Kasumi-1 (cell line): ENCODE results near the gene EIF3I.
A peak's percentile ranks its signal among the peaks of the same experiment; 100 is the strongest.

Experiments
- DNase-seq, 2 experiments: peaks; one replicate each; lab custom pipeline; 2025; lab: John Stamatoyannopoulos, UW

The EIF3I gene

GRCh38 chr1:32221980-32222755, at the start of gene EIF3I, which contains the start of gene TMEM234:
Gene EIF3I, plus strand, starts transcription at chr1:32222407. Its CDS starts 35 bp downstream, at chr1:32222442.
Gene TMEM234, minus strand, starts transcription at chr1:32222353. Its CDS starts 31 bp downstream, at chr1:32222322.
- peak; percentile 91 for DNase-seq

GRCh38 chr1:32172621-32173245, 49.5 kb upstream of the EIF3I start:
- peak; percentile 20 to 32 for DNase-seq

GRCh38 chr1:32178380-32179192, 43.6 kb upstream of the EIF3I start:
- DNase-seq, result no peak

- DNase-seq, result no peak
Observed at GRCh38 chr1:32179193-32179442, 43.1 kb upstream of the EIF3I start.

- DNase-seq, result peak; percentile 90
Observed at GRCh38 chr1:32179443-32180185, 42.6 kb upstream of the EIF3I start, which contains the start of gene TXLNA. Gene TXLNA, plus strand, starts transcription at chr1:32179675. Its CDS starts 671 bp downstream, at chr1:32180346.

- no peak for DNase-seq
Observed at GRCh38 chr1:32180186-32181060, 41.8 kb upstream of the EIF3I start.

GRCh38 chr1:32181065-32181464, 41.1 kb upstream of the EIF3I start:
- DNase-seq, result no peak

- DNase-seq, result no peak
Observed at GRCh38 chr1:32181563-32181962, 40.6 kb upstream of the EIF3I start.

- DNase-seq, result no peak
Observed at GRCh38 chr1:32182060-32182459, 40.1 kb upstream of the EIF3I start.

GRCh38 chr1:32184650-32185049, 37.6 kb upstream of the EIF3I start:
- no peak for DNase-seq

- no peak for DNase-seq
Observed at GRCh38 chr1:32186077-32186476, 36.1 kb upstream of the EIF3I start.

GRCh38 chr1:32186491-32186890, 35.7 kb upstream of the EIF3I start:
- DNase-seq, result no peak

- DNase-seq, result no peak
Observed at GRCh38 chr1:32187850-32188249, 34.4 kb upstream of the EIF3I start.

GRCh38 chr1:32192220-32192948, 29.8 kb upstream of the EIF3I start:
- no peak for DNase-seq

- DNase-seq, result no peak
Observed at GRCh38 chr1:32194984-32195383, 27.2 kb upstream of the EIF3I start.

- no peak for DNase-seq
Observed at GRCh38 chr1:32195531-32195930, 26.7 kb upstream of the EIF3I start.

- DNase-seq, result no peak
Observed at GRCh38 chr1:32195972-32196823, 26.0 kb upstream of the EIF3I start.

- no peak for DNase-seq
Observed at GRCh38 chr1:32197074-32197473, 25.1 kb upstream of the EIF3I start.

GRCh38 chr1:32197837-32198236, 24.4 kb upstream of the EIF3I start:
- no peak for DNase-seq
